DMS53 treated with DMSO at 0.1 percent for 48 hours (cell line): ENCODE measurements around the gene MBP.
"Not testable (repeated sequence)": the region's sequence is repeated elsewhere in the genome, so short reads cannot be mapped to it uniquely, and the experiment has no call there.

Source experiments
- DNase-seq: peaks from one replicate; lab custom pipeline; 2025; ENCODE audit not compliant: unreplicated experiment; lab: John Stamatoyannopoulos, UW

The MBP gene

GRCh38 chr18:76979111-76979751, 153.4 kb downstream of the MBP start:
- no peak for DNase-seq

GRCh38 chr18:76978616-76979015, 154.0 kb downstream of the MBP start:
- no peak for DNase-seq

GRCh38 chr18:76977684-76978232, 154.8 kb downstream of the MBP start:
- no peak for DNase-seq

- DNase-seq = no peak
Measured at GRCh38 chr18:76977108-76977621, 155.4 kb downstream of the MBP start.

GRCh38 chr18:76975577-76976110, 156.9 kb downstream of the MBP start:
- DNase-seq = no peak

GRCh38 chr18:76974386-76974785, 158.2 kb downstream of the MBP start:
- no peak for DNase-seq

- no peak for DNase-seq
Measured at GRCh38 chr18:76973520-76974266, 158.9 kb downstream of the MBP start.

GRCh38 chr18:76972846-76973519, 159.6 kb downstream of the MBP start:
- no peak for DNase-seq

GRCh38 chr18:76972241-76972640, 160.3 kb downstream of the MBP start:
- no peak for DNase-seq

- no peak for DNase-seq
Measured at GRCh38 chr18:76970770-76971559, 161.6 kb downstream of the MBP start.

- no peak for DNase-seq
Measured at GRCh38 chr18:76967721-76968472, 164.7 kb downstream of the MBP start.

GRCh38 chr18:76967299-76967698, 165.3 kb downstream of the MBP start:
- not testable (repeated sequence) for DNase-seq

- not testable (repeated sequence) for DNase-seq
Measured at GRCh38 chr18:76965555-76966151, 166.9 kb downstream of the MBP start.

GRCh38 chr18:76963936-76964335, 168.6 kb downstream of the MBP start:
- DNase-seq = no peak

GRCh38 chr18:76962851-76963250, 169.7 kb downstream of the MBP start:
- DNase-seq = no peak

GRCh38 chr18:76960528-76961035, 172.0 kb downstream of the MBP start:
- no peak for DNase-seq

GRCh38 chr18:76959605-76960004, 173.0 kb downstream of the MBP start:
- DNase-seq = no peak

GRCh38 chr18:76958692-76959341, 173.8 kb downstream of the MBP start:
- no peak for DNase-seq
